K562 (cell line): ENCODE measurements around the gene GPRC5B. TPM values are rescaled to one million over a fixed set of nuclear protein-coding genes. Genes with fewer than 3 reads are reported as not detected.

Experiments used
- ATAC-seq: fragments of 200-7000 bp; cut with Tn5 transposase; 3 replicates; pipeline ENCODE4 v1.9.1; 2020; ENCODE audit warnings: moderate library complexity
- BruUV-seq: library from RNA; stranded (reverse); fragments of 400-500 nt; replicated peaks from 2 replicates; lab custom pipeline; 2021; lab: Mats Ljungman, UMichigan
- CTCF ChIA-PET: fragments of 300-600 bp; formaldehyde crosslinking; extraction: SDS; loops from one replicate; lab custom pipeline; 2021; ENCODE audit warnings: low intra/inter-chr PET ratio; lab: Yijun Ruan, JAX
- POLR2A ChIA-PET: fragments of 300-600, 350-650 bp; sonication (Branson Sonifier 250); formaldehyde crosslinking; extraction: SDS; loops from one replicate; lab custom pipeline; 2021; ENCODE audit warnings: antibody characterized with exemption, inconsistent platforms; lab: Yijun Ruan, JAX
- DNase-seq, 4 experiments: peaks; one replicate each; pipeline versions ENCODE4 v3.0.0 to v3.0.0-alpha.2; 2011 to 2018; ENCODE audit warnings: low spot score in 3 of 4, mixed read lengths in 3 of 4; ENCODE audit errors: extremely low read depth in 1 of 4
- FAIRE-seq: peaks from 2 replicates; lab custom pipeline; 2011; peaks lifted over from hg19 to GRCh38; lab: Jason Lieb, UNC
- H2AFZ ChIP-seq: 2 replicates; pipeline ENCODE4 v1.6.0; 2011; ENCODE audit warnings: low read depth, low read length, control low read depth, inconsistent platforms
- H3K27ac ChIP-seq: fragments of 200-600 bp; 3 replicates; pipeline ENCODE4 v1.8.0; 2011; ENCODE audit warnings: low read depth, mild to moderate bottlenecking, control low read depth, inconsistent platforms, low read length, moderate library complexity, mixed read lengths; ENCODE audit errors: extremely low read depth
- H3K27me3 ChIP-seq, 2 experiments: fragments of 300-600 bp in 1 of 2; 2 replicates in 1 of 2; 3 replicates in 1 of 2; pipeline versions ENCODE4 v1.6.0 to v1.8.0; 2011; ENCODE audit warnings: inconsistent platforms in 2 of 2, low read length in 2 of 2, mild to moderate bottlenecking in 1 of 2, mixed read lengths in 1 of 2, moderate library complexity in 1 of 2; ENCODE audit not compliant: control insufficient read depth in 2 of 2, insufficient read depth in 2 of 2
- H3K36me3 ChIP-seq: fragments of 300-600 bp; 3 replicates; pipeline ENCODE4 v1.8.0; 2011; ENCODE audit warnings: mild to moderate bottlenecking, low read length, inconsistent platforms; ENCODE audit not compliant: control insufficient read depth, insufficient read depth
- H3K4me1 ChIP-seq, 2 experiments: fragments of 200-600 bp in 1 of 2; replicated peaks in 1 of 2; 2 replicates in 1 of 2; 3 replicates in 1 of 2; pipeline versions ENCODE4 v1.5.1 to v1.8.0; 2011; ENCODE audit warnings: inconsistent platforms in 2 of 2, low read length in 2 of 2, mild to moderate bottlenecking in 1 of 2, mixed read lengths in 1 of 2, moderate library complexity in 1 of 2; ENCODE audit not compliant: control insufficient read depth in 2 of 2, insufficient read depth in 2 of 2
- H3K4me2 ChIP-seq: 2 replicates; pipeline ENCODE4 v1.6.1; 2011; ENCODE audit warnings: low read length, control low read depth, inconsistent platforms, mixed read lengths; ENCODE audit not compliant: insufficient read depth
- H3K4me3 ChIP-seq: fragments of 200-600 bp; sonication (generic), shearing (Covaris generic); 2 replicates; pipeline ENCODE4 v1.5.1; 2016; ENCODE audit warnings: control low read depth, inconsistent platforms
- H3K79me2 ChIP-seq: fragments of 200-600 bp; 3 replicates; pipeline ENCODE4 v1.8.0; 2011; ENCODE audit warnings: low read length, inconsistent platforms; ENCODE audit not compliant: control insufficient read depth, insufficient read depth
- H3K9ac ChIP-seq, 2 experiments: 2 replicates each; pipeline versions ENCODE4 v1.6.0 to v1.6.1; 2011; ENCODE audit warnings: low read depth in 2 of 2, low read length in 2 of 2, control low read depth in 1 of 2, inconsistent platforms in 1 of 2, mild to moderate bottlenecking in 1 of 2, mixed read lengths in 1 of 2; ENCODE audit not compliant: insufficient read depth in 1 of 2
- H3K9me1 ChIP-seq: one replicate; pipeline ENCODE4 v1.6.0; 2011; ENCODE audit warnings: inconsistent platforms, mild to moderate bottlenecking, low read length, moderate library complexity; ENCODE audit not compliant: control insufficient read depth, insufficient read depth
- H3K9me3 ChIP-seq: replicated peaks from 2 replicates; pipeline ENCODE4 v1.5.1; 2011; ENCODE audit warnings: low read depth, low read length, inconsistent platforms; ENCODE audit not compliant: control insufficient read depth, insufficient read depth
- H4K20me1 ChIP-seq: replicated peaks from 2 replicates; pipeline ENCODE4 v1.6.1; 2011; ENCODE audit warnings: low read length, inconsistent platforms, mixed read lengths; ENCODE audit not compliant: control insufficient read depth, insufficient read depth
- CTCF ChIP-seq, 3 experiments: IDR thresholded peaks in 2 of 3; conservative IDR thresholded peaks in 1 of 3; 2 replicates each; pipeline ENCODE4 v1.5.1; 2011 to 2012; ENCODE audit warnings: low read length in 3 of 3, mild to moderate bottlenecking in 3 of 3, control low read depth in 2 of 3, improper control_type of control experiment in 1 of 3, inconsistent platforms in 1 of 3, low read depth in 1 of 3, mixed read lengths in 1 of 3, moderate library complexity in 1 of 3; ENCODE audit not compliant: insufficient read depth in 2 of 3
- L3MBTL2 ChIP-seq: fragments of 450-650 bp; IDR thresholded peaks from 2 replicates; pipeline ENCODE4 v1.6.1; 2016; ENCODE audit warnings: mild to moderate bottlenecking, moderate library complexity
- LARP7 ChIP-seq: fragments of 450-650 bp; IDR thresholded peaks from 2 replicates; pipeline ENCODE4 v1.6.1; 2016
- MAX ChIP-seq: sonication (generic); formaldehyde crosslinking; IDR thresholded peaks from 2 replicates; pipeline ENCODE4 v1.9.0; 2022; ENCODE audit warnings: mild to moderate bottlenecking, missing genetic modification reagents
- RHOXF2B ChIP-seq: fragments of 250-450 bp; sonication (Bioruptor Pico); conservative IDR thresholded peaks from 2 replicates; pipeline ENCODE4 v1.5.1; 2021
- TBL1XR1 ChIP-seq, 2 experiments: IDR thresholded peaks; 2 replicates each; pipeline ENCODE4 v1.6.1; 2012; ENCODE audit warnings: improper control_type of control experiment in 2 of 2, low read length in 2 of 2, mild to moderate bottlenecking in 1 of 2
- ZKSCAN8 ChIP-seq: fragments of 200-800 bp; sonication (Bioruptor generic); IDR thresholded peaks from 2 replicates; pipeline ENCODE4 v1.6.1; 2016; ENCODE audit warnings: missing genetic modification characterization, missing compliant biosample characterization
- ZNF121 ChIP-seq: sonication (generic); formaldehyde crosslinking; conservative IDR thresholded peaks from 2 replicates; pipeline ENCODE4 v1.8.0; 2022; ENCODE audit warnings: missing genetic modification reagents
- ZNF764 ChIP-seq: fragments of 250-450 bp; sonication (Bioruptor Pico); IDR thresholded peaks from 2 replicates; pipeline ENCODE4 v1.4.0; 2020; ENCODE audit warnings: low read depth, mild to moderate bottlenecking, moderate library complexity
- WGBS: fragments of 100-300 bp; shearing (Covaris generic); methylation state at CpG from one replicate; pipeline ENCODE4 v1.1.6; 2016; ENCODE audit warnings: low coverage, mixed read lengths; ENCODE audit not compliant: insufficient coverage; ENCODE audit errors: missing lambda C conversion rate; 5-methylcytosine and 5-hydroxymethylcytosine counted together
- in situ Hi-C: fragments of 300-500 bp; cut with MboI; formaldehyde crosslinking; loops from 4 replicates; pipeline ENCODE4 v1.15.0; 2018; ENCODE audit warnings: inconsistent platforms, mixed read lengths
- intact Hi-C: fragments of 100-400 bp; cut with micrococcal nuclease; formaldehyde crosslinking; loops from 2 replicates; pipeline ENCODE4 v1.14.2; 2022
- polyA plus RNA-seq, 8 experiments: library from polyadenylated mRNA; depleted of rRNA in 4 of 8; stranded (reverse) in 5 of 8; unstranded in 3 of 8; fragments of >200 nt; fragmentation: Nextera tagmentation in 2 of 8; fragmentation: Illumina TruSeq in 1 of 8; extraction: Ambion mirVana in 2 of 8; extraction: Trizol in 1 of 8; gene quantifications; 2 replicates each; pipeline versions ENCODE4 v1.2.1 to v1.2.3, GENCODE V29; 2011 to 2014; ENCODE audit warnings: inconsistent platforms in 1 of 8, missing spikeins in 1 of 8
- total RNA-seq, 7 experiments: library from RNA; depleted of rRNA in 6 of 7; stranded (reverse); fragments of >200 nt in 6 of 7; fragmentation: Illumina TruSeq in 2 of 7; extraction: Trizol in 2 of 7; gene quantifications; 2 replicates each; pipeline versions ENCODE4 v1.2.1 to v1.2.3, GENCODE V29; 2011 to 2021; ENCODE audit warnings: low replicate concordance in 1 of 7

The GPRC5B gene
- total and polyA plus RNA-seq, 9 of the 15 experiments (the other 6 are each of a cell fraction or from before 2014, with no cell fraction given), result 0.65 to 5.5 (median 1.3) TPM

- Histone ChIP-seq H3K79me2 (no peaks in the 10 kb centered on the region), H3K27ac (no peak overlapping the region), H3K4me1 (peaks cover 0 to 11% of the 10 kb centered on the region in 2 experiments; a peak in 3 of 5 replicates), H3K9ac (no peak overlapping the region), H3K4me3 (no peak overlapping the region), H4K20me1 (peaks cover 14% of the 10 kb centered on the region), H3K9me3 (no peaks in the 10 kb centered on the region), H3K9me1 (no peaks in the 10 kb centered on the region), H3K36me3 (no peaks in the 10 kb centered on the region)
- FAIRE-seq, result no peak
- in situ Hi-C loops, result loop anchor here (25.0 kb wide), 1 partner anchor 492 kb away; no protein-coding TSS in a partner anchor
- CTCF ChIA-PET, result no interaction called here
- DNase-seq, result no peak
- POLR2A ChIA-PET, result interaction anchor here (0.7 kb wide), 2 partner anchors 11 to 13 kb away, joined by 3 read pairs; no protein-coding TSS in a partner anchor
- intact Hi-C loops, result no loop called here
- no TSS peak for BruUV-seq
- TF ChIP-seq LARP7 (no peak), L3MBTL2 (no peak), MAX (CRISPR knock-in tag) (peak; percentile 50; the same call in 1 of the 2 replicates), TBL1XR1 (IDR thresholded peaks at IDR 0.05; ENCODE audit: low read length in 2 of 2) (no peak), ZNF764 (CRISPR knock-in tag) (no peak), RHOXF2B (CRISPR knock-in tag) (no peak), ZKSCAN8 (CRISPR knock-in tag) (no peak), CTCF (IDR thresholded peaks at IDR 0.05 in 2 of 3, conservative IDR thresholded peaks at IDR 0.05 in 1 of 3; ENCODE audit: insufficient read depth in 2 of 3, low read depth in 1 of 3, low read length in 3 of 3) (no peak), ZNF121 (CRISPR knock-in tag) (no peak)
- TF ChIP-seq, all 486 proteins: peak for 1
- WGBS, result 30% methylated on average over 10 of the region's 13 CpGs
- H2AFZ ChIP-seq, result no peak overlapping the region
- H3K27me3 ChIP-seq, result peaks cover 2 to 37% of the 10 kb centered on the region in 2 experiments; a peak in 3 of 5 replicates
- no peak overlapping the region for H3K4me2 ChIP-seq
- ATAC-seq, result no peak
Observed at GRCh38 chr16:19879241-19879792, 5.3 kb downstream of the GPRC5B start.
